Stimulated activated naive B cell treated with anti-CD40 and anti-IgM and Interleukin-4, amounts not matched to agents 10 μg/mL and 1 μg/mL and 100 μg/mL, for 72 hours (primary cell): Measurements from ENCODE around the gene CDKN2B-AS1.

Experiments used
- ATAC-seq, 2 donors: fragments of 150-1000 bp; cut with Tn5 transposase; replicated peaks; 2 replicates each; pipeline ENCODE4 v1.10.0; 2021; ENCODE audit warnings: moderate library complexity in 1 of 2
- DNase-seq: peaks from one replicate; pipeline ENCODE4 v3.0.0; 2021
- H3K27ac Mint-ChIP-seq: one replicate; pipeline ENCODE4 v1.8.0; 2022; ENCODE audit warnings: mild to moderate bottlenecking, mixed read lengths
- H3K27me3 Mint-ChIP-seq, 2 donors: one replicate each; pipeline ENCODE4 v1.8.0; 2022; ENCODE audit warnings: mixed read lengths in 2 of 2
- H3K36me3 Mint-ChIP-seq, 2 donors: one replicate each; pipeline ENCODE4 v1.8.0; 2022; ENCODE audit warnings: mixed read lengths in 2 of 2, mild to moderate bottlenecking in 1 of 2
- H3K4me1 Mint-ChIP-seq, 2 donors: one replicate each; pipeline ENCODE4 v1.8.0; 2022; ENCODE audit warnings: mixed read lengths in 2 of 2, mild to moderate bottlenecking in 1 of 2
- H3K4me3 Mint-ChIP-seq, 2 donors: one replicate each; pipeline ENCODE4 v1.8.0; 2022; ENCODE audit warnings: mild to moderate bottlenecking in 2 of 2, mixed read lengths in 2 of 2, moderate library complexity in 1 of 2
- H3K9me3 Mint-ChIP-seq, 2 donors: one replicate each; pipeline ENCODE4 v1.8.0; 2022; ENCODE audit warnings: mixed read lengths in 2 of 2, mild to moderate bottlenecking in 1 of 2

Gene CDKN2B-AS1

DNA sequence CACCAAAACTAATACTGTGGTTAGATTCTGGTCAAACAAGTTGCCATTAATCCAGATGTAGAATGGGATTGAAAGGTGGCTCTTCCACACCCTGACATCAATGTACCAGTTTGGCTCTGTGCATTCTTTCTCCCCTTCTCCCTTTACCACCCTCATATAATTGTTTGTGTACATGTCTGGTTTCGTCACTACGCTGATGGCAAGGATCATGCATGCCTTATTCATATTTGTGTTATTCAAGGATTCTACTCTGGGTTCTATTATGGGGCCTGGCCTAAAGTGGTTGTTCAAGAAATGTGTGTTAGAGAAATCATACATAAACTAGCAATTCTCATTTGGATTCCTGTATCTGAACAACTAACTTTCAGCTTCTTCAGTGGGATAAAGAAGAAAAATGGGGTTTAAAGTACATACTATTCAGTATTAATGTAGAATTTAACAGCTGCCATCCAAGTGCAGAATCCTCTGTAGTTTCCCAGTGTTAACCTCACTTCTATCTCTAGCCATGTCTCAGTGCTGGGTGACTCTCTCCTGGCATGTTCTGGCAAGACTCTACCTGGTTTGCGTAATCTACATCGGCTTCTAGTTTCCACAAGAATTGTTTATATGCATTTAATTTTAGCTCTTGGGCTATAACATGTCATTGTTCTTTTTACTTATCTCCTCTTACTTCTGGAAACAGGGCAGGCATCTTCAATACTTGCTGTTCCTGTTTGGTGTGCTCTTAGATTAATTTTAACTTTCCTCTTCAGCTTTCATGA, 42.5 kb downstream of the CDKN2B-AS1 start:
- peaks cover 0 to 9% of the 10 kb centered on the region in 2 donors for H3K4me1 Mint-ChIP-seq
- DNase-seq (no peak), ATAC-seq (no peak)
- no peak overlapping the region for H3K27ac Mint-ChIP-seq
- no peaks in the 10 kb centered on the region for H3K36me3 Mint-ChIP-seq
- H3K4me3 Mint-ChIP-seq: no peak overlapping the region
- no peaks in the 10 kb centered on the region for H3K27me3 Mint-ChIP-seq
- H3K9me3 Mint-ChIP-seq: no peaks in the 10 kb centered on the region

DNA sequence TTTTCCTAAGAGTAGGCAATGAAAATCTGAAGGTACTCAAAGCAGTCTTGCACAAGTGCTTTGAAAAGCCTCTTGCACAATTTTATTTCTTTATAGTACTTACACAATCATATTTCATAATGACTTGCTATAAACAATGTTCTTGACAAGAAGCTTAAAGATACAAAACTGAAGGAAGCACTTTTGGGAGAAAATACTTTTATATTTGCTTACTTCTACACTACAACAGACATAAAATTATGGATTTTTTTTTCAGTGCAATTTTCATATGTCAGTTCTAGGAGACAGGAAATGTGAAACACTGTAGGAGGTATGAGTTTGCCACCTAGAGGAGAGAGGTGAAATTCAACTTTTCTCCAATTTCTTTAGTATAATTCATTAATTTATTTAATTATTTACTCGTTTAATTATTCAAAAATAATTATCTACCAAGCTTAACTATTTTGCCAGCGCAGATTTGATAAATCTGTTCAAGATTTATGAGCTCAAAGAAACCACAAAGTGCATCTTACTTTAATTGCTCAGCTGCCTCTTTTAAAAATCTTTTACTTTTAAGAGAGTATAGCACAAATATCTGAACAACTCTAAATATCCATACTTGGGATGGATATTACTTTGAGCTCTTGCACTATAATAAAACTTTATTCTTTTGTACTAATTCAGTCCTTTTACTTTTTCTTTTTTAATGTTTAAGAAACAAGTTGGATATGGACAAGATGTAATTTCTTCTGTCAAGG, 43.5 kb downstream of the CDKN2B-AS1 start:
- H3K27ac Mint-ChIP-seq: no peak overlapping the region
- H3K27me3 Mint-ChIP-seq: no peaks in the 10 kb centered on the region
- no peak overlapping the region for H3K4me3 Mint-ChIP-seq
- H3K36me3 Mint-ChIP-seq: no peaks in the 10 kb centered on the region
- ATAC-seq: no peak
- H3K9me3 Mint-ChIP-seq: no peaks in the 10 kb centered on the region
- DNase-seq: no peak
- H3K4me1 Mint-ChIP-seq: peaks cover 0 to 5% of the 10 kb centered on the region in 2 donors

- Mint-ChIP-seq H3K36me3 (no peaks in the 10 kb centered on the region), H3K4me1 (peaks cover 0 to 5% of the 10 kb centered on the region in 2 donors)
- ATAC-seq: no peak
These were observed 44.7 kb downstream of the CDKN2B-AS1 start for GRCh38 chr9:22039258-22039657.

DNA sequence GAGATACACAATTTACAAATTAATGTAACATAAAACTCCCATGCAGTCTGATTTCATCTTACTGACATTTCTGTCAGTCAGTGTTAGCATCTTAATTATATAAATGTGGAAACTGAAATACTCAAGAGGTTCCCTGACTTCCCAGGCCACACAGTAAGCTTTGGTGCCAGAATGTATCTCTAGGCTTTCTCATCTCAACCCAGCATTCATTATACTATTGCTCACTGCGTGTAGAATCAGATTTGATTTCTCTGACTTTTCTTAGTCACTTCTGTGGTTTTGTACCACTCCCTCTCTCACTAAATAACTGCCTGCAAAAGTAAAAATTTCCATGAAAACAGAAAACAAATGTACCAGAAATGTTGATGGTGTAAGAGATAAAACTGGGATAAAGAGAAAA, 46.2 kb downstream of the CDKN2B-AS1 start:
- Mint-ChIP-seq H3K9me3 (no peaks in the 10 kb centered on the region), H3K27ac (no peak overlapping the region), H3K4me1 (peaks cover 0 to 5% of the 10 kb centered on the region in 2 donors), H3K4me3 (no peak overlapping the region), H3K36me3 (no peaks in the 10 kb centered on the region), H3K27me3 (no peaks in the 10 kb centered on the region)
- ATAC-seq (no peak), DNase-seq (no peak)

More at GRCh38 chr9:22039258-22039657, 44.7 kb downstream of the CDKN2B-AS1 start:
- DNase-seq: no peak
- Mint-ChIP-seq H3K9me3 (no peaks in the 10 kb centered on the region), H3K27me3 (no peaks in the 10 kb centered on the region), H3K4me3 (no peak overlapping the region), H3K27ac (no peak overlapping the region)

GRCh38 chr9:22041344-22041743, 46.8 kb downstream of the CDKN2B-AS1 start:
- Mint-ChIP-seq H3K9me3 (no peaks in the 10 kb centered on the region), H3K4me1 (peaks cover 0 to 5% of the 10 kb centered on the region in 2 donors), H3K36me3 (no peaks in the 10 kb centered on the region), H3K4me3 (no peak overlapping the region), H3K27ac (no peak overlapping the region), H3K27me3 (no peaks in the 10 kb centered on the region)
- DNase-seq (no peak), ATAC-seq (no peak)

DNA sequence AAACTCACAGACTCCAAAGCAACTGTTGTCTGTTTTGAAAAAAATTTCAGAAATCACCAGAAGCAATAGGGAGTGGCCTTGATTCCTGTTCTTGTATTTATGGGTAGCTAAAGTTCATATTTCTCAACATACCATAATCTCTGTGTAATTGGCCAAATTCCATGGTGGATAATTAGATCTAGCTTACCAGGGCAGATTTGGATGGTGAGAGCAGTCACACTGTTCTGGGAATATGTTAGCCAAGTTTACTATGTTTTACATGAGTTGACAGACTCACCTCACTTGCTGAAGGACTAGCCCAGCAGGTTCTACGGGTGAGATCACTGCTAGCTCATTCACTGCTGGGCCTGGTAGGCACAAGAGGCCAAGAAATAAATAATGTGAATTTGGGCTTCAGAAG, 47.2 kb downstream of the CDKN2B-AS1 start:
- no peaks in the 10 kb centered on the region for H3K36me3 Mint-ChIP-seq
- H3K27me3 Mint-ChIP-seq: no peaks in the 10 kb centered on the region
- DNase-seq (no peak), ATAC-seq (no peak)
- no peaks in the 10 kb centered on the region for H3K9me3 Mint-ChIP-seq
- H3K4me1 Mint-ChIP-seq: peaks cover 0 to 5% of the 10 kb centered on the region in 2 donors
- H3K4me3 Mint-ChIP-seq: no peak overlapping the region
- H3K27ac Mint-ChIP-seq: no peak overlapping the region

- Mint-ChIP-seq H3K27me3 (peaks cover 0 to 5% of the 10 kb centered on the region in 2 donors), H3K36me3 (no peaks in the 10 kb centered on the region), H3K4me3 (no peak overlapping the region), H3K4me1 (no peaks in the 10 kb centered on the region), H3K27ac (no peak overlapping the region), H3K9me3 (no peaks in the 10 kb centered on the region)
- DNase-seq: no peak
- ATAC-seq: no peak
These were observed 49.3 kb downstream of the CDKN2B-AS1 start for GRCh38 chr9:22043928-22044327.

GRCh38 chr9:22044583-22044982, 50.0 kb downstream of the CDKN2B-AS1 start:
- DNase-seq (no peak), ATAC-seq (no peak)
- no peaks in the 10 kb centered on the region for H3K36me3 Mint-ChIP-seq
- peaks cover 0 to 5% of the 10 kb centered on the region in 2 donors for H3K27me3 Mint-ChIP-seq
- no peak overlapping the region for H3K27ac Mint-ChIP-seq
- peaks cover 2 to 5% of the 10 kb centered on the region in 2 donors for H3K4me1 Mint-ChIP-seq
- no peak overlapping the region for H3K4me3 Mint-ChIP-seq
- no peaks in the 10 kb centered on the region for H3K9me3 Mint-ChIP-seq

DNA sequence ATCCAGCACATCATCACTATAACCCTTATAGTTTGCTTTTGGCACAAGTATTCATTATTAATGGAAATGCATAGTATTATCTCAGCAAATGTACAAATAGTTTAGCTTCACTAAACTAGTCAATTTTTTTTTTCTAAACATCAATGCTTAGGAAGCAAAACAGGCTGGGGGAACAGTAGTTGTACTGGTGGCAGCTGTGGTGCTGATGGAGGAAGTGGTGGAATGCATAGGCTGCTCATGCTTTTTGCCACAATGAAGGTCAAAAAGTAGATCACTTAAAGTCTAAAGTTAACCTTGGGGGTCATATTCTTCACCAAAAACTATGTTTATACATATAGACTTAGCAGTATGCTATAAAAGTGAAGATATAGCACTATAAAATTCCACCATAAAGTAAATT, 50.8 kb downstream of the CDKN2B-AS1 start:
- peaks cover 2 to 5% of the 10 kb centered on the region in 2 donors for H3K4me1 Mint-ChIP-seq
- H3K27ac Mint-ChIP-seq: no peak overlapping the region
- peaks cover 0 to 5% of the 10 kb centered on the region in 2 donors for H3K27me3 Mint-ChIP-seq
- ATAC-seq: no peak
- no peak for DNase-seq
- no peaks in the 10 kb centered on the region for H3K9me3 Mint-ChIP-seq
- no peak overlapping the region for H3K4me3 Mint-ChIP-seq
- H3K36me3 Mint-ChIP-seq: no peaks in the 10 kb centered on the region

GRCh38 chr9:22046243-22046885, 51.8 kb downstream of the CDKN2B-AS1 start:
- Mint-ChIP-seq H3K36me3 (no peaks in the 10 kb centered on the region), H3K27me3 (peaks cover 0 to 5% of the 10 kb centered on the region in 2 donors), H3K27ac (no peak overlapping the region), H3K9me3 (no peaks in the 10 kb centered on the region), H3K4me3 (no peak overlapping the region), H3K4me1 (peaks cover 9 to 14% of the 10 kb centered on the region in 2 donors)
- DNase-seq (no peak), ATAC-seq (no peak)

- Mint-ChIP-seq H3K4me3 (no peak overlapping the region), H3K9me3 (no peaks in the 10 kb centered on the region), H3K4me1 (peaks cover 10 to 26% of the 10 kb centered on the region in 2 donors), H3K27ac (no peak overlapping the region), H3K36me3 (no peaks in the 10 kb centered on the region), H3K27me3 (peaks cover 0 to 5% of the 10 kb centered on the region in 2 donors)
- ATAC-seq: no peak
- no peak for DNase-seq
These were observed 53.0 kb downstream of the CDKN2B-AS1 start for GRCh38 chr9:22047596-22047995.

DNA sequence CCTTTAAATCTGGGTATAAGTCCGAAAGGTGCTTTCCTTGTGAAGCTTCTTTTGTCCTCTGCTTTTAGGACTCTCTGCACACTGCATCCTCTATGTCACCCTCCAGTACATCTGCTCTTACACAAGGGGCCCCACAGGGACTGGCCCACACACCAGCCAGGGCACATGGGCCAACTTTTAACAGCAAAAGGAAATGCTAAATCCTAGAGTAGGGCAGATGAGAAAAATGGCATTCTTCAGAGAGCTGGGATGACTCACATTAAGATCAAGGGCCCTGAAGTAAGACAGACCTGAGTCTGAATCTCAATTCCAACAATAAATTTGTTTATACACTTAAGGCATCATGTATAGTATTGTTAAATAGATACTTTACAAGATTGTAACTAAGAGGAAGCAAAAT, 54.8 kb downstream of the CDKN2B-AS1 start:
- peaks cover 16 to 34% of the 10 kb centered on the region in 2 donors for H3K4me1 Mint-ChIP-seq
- ATAC-seq (peak; percentile 48 to 59), DNase-seq (no peak)
- H3K36me3 Mint-ChIP-seq: no peaks in the 10 kb centered on the region
- H3K4me3 Mint-ChIP-seq: no peak overlapping the region
- peaks cover 0 to 5% of the 10 kb centered on the region in 2 donors for H3K27me3 Mint-ChIP-seq
- H3K9me3 Mint-ChIP-seq: no peaks in the 10 kb centered on the region
- H3K27ac Mint-ChIP-seq: no peak overlapping the region

GRCh38 chr9:22050924-22051323, 56.3 kb downstream of the CDKN2B-AS1 start:
- ATAC-seq: peak; percentile 73 to 78
- Mint-ChIP-seq H3K9me3 (no peaks in the 10 kb centered on the region), H3K4me3 (peak overlapping the region; percentile 44 to 58), H3K4me1 (peaks cover 16 to 34% of the 10 kb centered on the region in 2 donors), H3K36me3 (no peaks in the 10 kb centered on the region), H3K27ac (peak overlapping the region; percentile 65), H3K27me3 (peaks cover 0 to 5% of the 10 kb centered on the region in 2 donors)
- DNase-seq: no peak

DNA sequence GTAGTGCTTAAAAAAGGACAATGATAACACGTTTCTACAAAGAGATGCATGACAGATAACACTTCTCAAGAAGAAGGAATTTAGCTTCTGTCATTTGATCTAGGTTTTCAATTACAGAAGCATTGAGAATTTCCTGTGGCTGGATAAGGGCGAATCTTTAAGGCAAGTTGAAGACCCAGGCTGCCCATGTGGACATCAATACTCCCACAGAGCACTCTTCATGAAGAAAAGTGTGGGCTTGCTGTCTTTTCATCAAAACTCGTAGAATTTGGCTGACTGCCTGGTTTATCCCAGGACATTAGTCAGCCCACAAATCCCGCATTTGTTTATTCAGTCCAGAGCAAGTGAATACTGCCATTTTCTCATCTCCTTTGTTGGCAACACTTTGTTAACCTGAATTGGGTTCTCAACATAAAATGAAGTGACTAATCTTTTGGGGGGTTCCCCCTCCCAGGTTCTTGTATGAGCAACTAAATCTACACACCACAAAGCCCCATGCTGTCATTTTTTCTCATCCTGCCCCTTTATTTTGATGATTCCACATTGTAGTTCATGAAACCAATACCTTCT, 57.9 kb downstream of the CDKN2B-AS1 start:
- peaks cover 0 to 5% of the 10 kb centered on the region in 2 donors for H3K27me3 Mint-ChIP-seq
- H3K27ac Mint-ChIP-seq: no peak overlapping the region
- ATAC-seq: peak; percentile 70 to 85
- H3K36me3 Mint-ChIP-seq: peaks cover 0 to 5% of the 10 kb centered on the region in 2 donors
- no peaks in the 10 kb centered on the region for H3K9me3 Mint-ChIP-seq
- no peak for DNase-seq
- no peak overlapping the region for H3K4me3 Mint-ChIP-seq
- peaks cover 18 to 34% of the 10 kb centered on the region in 2 donors for H3K4me1 Mint-ChIP-seq
